ENCODE measurements around the gene IYD. TPM values are rescaled to one million over a fixed set of nuclear protein-coding genes. Genes with fewer than 3 reads are reported as not detected.

IYD gene
- polyA plus RNA-seq, 2 of the 4 experiments (the other 2 are of a cell fraction) = 0.08 TPM; not detected in 1

GRCh38 chr6:150328744-150329405 is 39.9 kb upstream of the IYD start:
- ATAC-seq = no peak
- ChIA-PET POLR2A (no interaction called here), CTCF (interaction anchor here (0.7 to 1.2 kb wide), 2 partner anchors 57 to 248 kb away, joined by 3 read pairs; no protein-coding TSS in a partner anchor)
- Histone ChIP-seq H3K4me3 (no peak overlapping the region), H3K27ac (no peak overlapping the region), H3K4me1 (no peaks in the 10 kb centered on the region), H3K4me2 (no peak overlapping the region), H3K9me3 (no peaks in the 10 kb centered on the region)
- no peak for FAIRE-seq
- no peak for TF ChIP-seq CHD4 (IDR thresholded peaks at IDR 0.05; ENCODE audit: borderline replicate concordance)
- TF ChIP-seq USF2 (IDR thresholded peaks at IDR 0.05) = peak; percentile 19; the same call in 1 of the 2 replicates
- DNase-seq (ENCODE audit: low read depth in 1 of 2, low spot score in 1 of 2) = no peak
- WGBS (ENCODE audit: missing lambda C conversion rate) = 19% methylated on average over 6 of the region's 6 CpGs

DNA sequence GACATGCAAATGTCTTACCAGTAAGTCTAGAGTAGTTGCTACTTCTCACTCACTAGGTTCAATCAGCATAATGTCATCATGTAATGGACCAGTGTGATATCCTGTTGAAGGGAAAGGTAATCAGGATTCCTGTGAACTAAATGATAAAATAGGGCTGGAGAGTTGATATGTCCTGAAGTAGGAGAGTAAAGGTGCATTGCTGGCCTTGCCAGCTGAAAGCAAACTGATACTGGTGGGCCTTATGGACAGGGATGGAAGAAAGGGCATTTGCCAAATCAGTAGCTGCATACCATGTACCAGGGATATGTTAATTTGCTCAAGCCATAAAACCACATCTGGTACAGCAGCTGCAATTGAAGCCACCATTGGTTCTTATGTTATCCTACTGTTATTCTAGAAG is 37.5 kb upstream of the IYD start:
- H3K4me1 ChIP-seq = no peaks in the 10 kb centered on the region
- CTCF ChIA-PET = interaction anchor here (1.5 kb wide), 1 partner anchor 251 kb away, joined by 11 read pairs; no protein-coding TSS in a partner anchor
- FAIRE-seq (no peak), ATAC-seq (no peak), DNase-seq (ENCODE audit: low read depth in 1 of 2, low spot score in 1 of 2) (no peak)
- no peaks in the 10 kb centered on the region for H3K9me3 ChIP-seq
- no peak overlapping the region for H3K27ac ChIP-seq
- no peak overlapping the region for H3K4me3 ChIP-seq
- POLR2A ChIA-PET = no interaction called here
- TF ChIP-seq RNF2 (IDR thresholded peaks at IDR 0.05; ENCODE audit: borderline replicate concordance, low read depth) = no peak
- no peak for TF ChIP-seq PHF8 (IDR thresholded peaks at IDR 0.05; ENCODE audit: borderline replicate concordance, low read depth)
- no peak for TF ChIP-seq CTCF (IDR thresholded peaks at IDR 0.05)
- no peak overlapping the region for H3K4me2 ChIP-seq

DNA sequence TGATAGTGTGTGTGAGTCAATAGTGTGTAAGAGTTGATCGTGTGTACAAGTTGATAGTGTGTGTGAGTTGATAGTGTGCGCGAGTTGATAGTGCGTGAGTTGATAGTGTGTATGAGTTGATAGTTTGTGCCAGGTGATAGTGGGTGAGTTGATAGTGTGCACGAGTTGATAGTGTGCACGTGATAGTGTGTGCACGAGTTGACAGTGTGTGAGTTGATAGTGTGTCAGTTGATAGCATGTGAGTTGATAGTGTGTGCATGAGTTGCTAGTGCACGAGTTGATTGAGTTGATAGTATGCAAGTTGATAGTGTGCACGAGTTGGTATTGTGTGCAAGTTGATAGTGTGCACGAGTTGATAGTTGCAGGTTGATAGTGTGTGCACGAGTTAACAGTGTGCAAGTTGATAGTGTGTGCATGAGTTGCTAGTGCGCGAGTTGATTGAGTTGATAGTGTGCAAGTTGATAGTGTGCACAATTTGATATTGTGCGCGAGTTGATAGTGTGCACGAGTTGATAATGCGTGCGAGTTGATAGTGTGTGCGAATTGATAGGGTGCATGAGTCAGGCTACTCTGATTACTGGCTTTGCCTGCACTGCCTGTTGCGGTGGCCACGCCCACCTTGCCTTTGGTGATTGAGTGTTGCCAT is 35.8 kb upstream of the IYD start:
- no peak overlapping the region for H3K4me2 ChIP-seq
- H3K4me3 ChIP-seq = no peak overlapping the region
- no peaks in the 10 kb centered on the region for H3K4me1 ChIP-seq
- DNase-seq (ENCODE audit: low read depth in 1 of 2, low spot score in 1 of 2) = no peak
- ATAC-seq = no peak
- POLR2A ChIA-PET = no interaction called here
- TF ChIP-seq HMGXB4 (CRISPR knock-in tag; IDR thresholded peaks at IDR 0.05; ENCODE audit: borderline replicate concordance) (no peak), RCOR1 (IDR thresholded peaks at IDR 0.05; ENCODE audit: low read depth, low read length) (no peak), KDM5A (IDR thresholded peaks at IDR 0.05) (no peak)
- CTCF ChIA-PET = no interaction called here
- 62% methylated on average over 21 of the region's 21 CpGs for WGBS (ENCODE audit: missing lambda C conversion rate)
- H3K27ac ChIP-seq = no peak overlapping the region
- H3K9me3 ChIP-seq = no peaks in the 10 kb centered on the region
- no peak for FAIRE-seq

DNA sequence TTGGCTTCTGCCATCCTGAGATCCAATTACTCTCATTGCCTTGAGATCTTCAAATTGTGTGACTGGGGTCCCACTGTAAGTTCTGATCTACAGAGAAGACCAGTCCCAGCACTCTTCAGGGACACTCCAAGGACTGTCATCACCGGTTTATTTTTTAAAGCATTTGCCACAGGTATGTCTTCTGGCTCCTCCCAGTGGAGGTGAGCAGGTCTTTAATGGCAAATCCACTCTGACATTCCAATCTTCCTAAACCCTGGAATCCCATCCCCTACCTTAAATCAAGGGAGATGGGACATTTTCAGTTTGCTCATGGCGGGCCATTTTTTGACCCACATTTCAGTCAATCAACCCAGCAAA is 35.2 kb upstream of the IYD start:
- H3K4me2 ChIP-seq = no peak overlapping the region
- ChIA-PET CTCF (no interaction called here), POLR2A (no interaction called here)
- no peak overlapping the region for H3K4me3 ChIP-seq
- no peak for TF ChIP-seq MAZ (IDR thresholded peaks at IDR 0.05; ENCODE audit: borderline replicate concordance, low read depth, low read length)
- TF ChIP-seq HMGXB4 (CRISPR knock-in tag; IDR thresholded peaks at IDR 0.05; ENCODE audit: borderline replicate concordance) = no peak
- no peak for TF ChIP-seq ZSCAN20 (CRISPR knock-in tag; IDR thresholded peaks at IDR 0.05)
- no peak for TF ChIP-seq HOXA7 (CRISPR knock-in tag; IDR thresholded peaks at IDR 0.05)
- TF ChIP-seq GATA3 (IDR thresholded peaks at IDR 0.05; ENCODE audit: borderline replicate concordance) = no peak
- H3K27ac ChIP-seq = no peak overlapping the region
- FAIRE-seq (no peak), ATAC-seq (no peak), DNase-seq (ENCODE audit: low read depth in 1 of 2, low spot score in 1 of 2) (no peak)
- H3K9me3 ChIP-seq = no peaks in the 10 kb centered on the region
- 75% methylated on average over 2 of the region's 2 CpGs for WGBS (ENCODE audit: missing lambda C conversion rate)
- H3K4me1 ChIP-seq = no peaks in the 10 kb centered on the region
